ENCODE measurements around the gene MANBA. TPM values are rescaled to one million over a fixed set of nuclear protein-coding genes. Genes with fewer than 3 reads are reported as not detected.
A peak's percentile ranks its signal among the peaks of the same experiment; 100 is the strongest.

Gene MANBA
- total RNA-seq, 2 experiments from 2014 or later = 13.8 to 15.2 TPM

DNA sequence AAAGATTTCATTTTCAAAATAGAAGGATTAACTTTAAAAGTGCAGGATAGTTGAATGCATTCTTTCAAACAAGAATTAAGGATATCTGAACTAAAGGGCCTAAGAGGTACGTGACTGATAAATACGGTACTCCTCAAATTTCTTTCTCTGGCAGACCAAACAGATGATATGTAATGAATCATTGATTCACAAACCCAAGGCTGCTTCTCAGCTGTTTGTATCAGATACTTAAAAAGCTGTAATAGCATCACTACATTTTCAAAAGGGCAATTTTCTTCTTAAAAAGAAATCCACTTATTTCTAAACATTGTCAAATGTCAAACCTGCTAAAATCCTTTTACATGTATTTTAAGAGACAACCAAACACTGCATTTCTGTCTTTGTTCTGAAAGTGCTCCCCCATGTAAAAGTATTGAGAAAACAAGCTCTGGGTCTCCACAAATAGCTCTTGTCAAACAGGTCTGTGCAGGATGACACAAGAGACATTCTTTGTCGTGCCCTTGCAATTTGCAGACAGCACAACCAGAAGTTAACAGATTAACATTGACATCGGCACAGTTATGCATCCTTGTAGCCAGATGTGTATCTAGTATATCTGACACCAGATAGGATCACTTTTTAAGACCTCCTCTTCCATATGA lies 82.0 kb downstream of the MANBA start:
- Mint-ChIP-seq H3K9me3 (no peaks in the 10 kb centered on the region), H3K27ac (no peak overlapping the region), H3K4me3 (no peak overlapping the region), H3K4me1 (no peaks in the 10 kb centered on the region), H3K36me3 (ENCODE audit: low read depth) (peaks cover 7% of the 10 kb centered on the region), H3K27me3 (no peaks in the 10 kb centered on the region)
- DNase-seq = no peak
- ChIA-PET CTCF (interaction anchor here (0.8 kb wide), 1 partner anchor 10 kb away, joined by 3 read pairs; no protein-coding TSS in a partner anchor), POLR2A (no interaction called here)

GRCh38 chr4:102678107-102678506 lies 82.7 kb downstream of the MANBA start:
- DNase-seq = no peak
- Mint-ChIP-seq H3K4me3 (no peak overlapping the region), H3K27ac (no peak overlapping the region), H3K4me1 (no peaks in the 10 kb centered on the region), H3K9me3 (no peaks in the 10 kb centered on the region), H3K36me3 (ENCODE audit: low read depth) (peaks cover 7% of the 10 kb centered on the region), H3K27me3 (no peaks in the 10 kb centered on the region)
- ChIA-PET CTCF (no interaction called here), POLR2A (no interaction called here)

DNA sequence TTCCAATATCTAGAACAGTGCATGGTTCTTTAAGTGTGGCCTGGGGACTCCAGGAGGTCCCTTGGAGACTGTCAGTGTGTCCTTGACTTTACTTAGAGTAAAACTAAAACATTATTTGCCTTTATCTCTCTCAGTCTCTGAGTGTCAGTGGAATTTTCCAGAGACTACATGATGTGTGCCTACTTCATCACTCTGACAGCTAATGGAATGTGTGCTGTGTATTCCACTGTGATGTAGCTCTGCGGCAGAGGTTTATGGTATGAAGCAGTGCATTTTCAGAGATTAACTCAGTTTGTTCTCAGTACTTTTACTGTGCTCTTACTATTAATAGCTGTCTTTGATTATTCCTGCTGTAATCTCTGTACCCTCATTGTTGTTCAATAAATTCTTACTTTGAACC lies 85.6 kb downstream of the MANBA start:
- H3K4me1 Mint-ChIP-seq = no peaks in the 10 kb centered on the region
- DNase-seq = no peak
- H3K36me3 Mint-ChIP-seq (ENCODE audit: low read depth) = peaks cover 3% of the 10 kb centered on the region
- ChIA-PET CTCF (no interaction called here), POLR2A (no interaction called here)
- no peak overlapping the region for H3K4me3 Mint-ChIP-seq
- H3K27me3 Mint-ChIP-seq = no peaks in the 10 kb centered on the region
- no peak overlapping the region for H3K27ac Mint-ChIP-seq
- H3K9me3 Mint-ChIP-seq = no peaks in the 10 kb centered on the region

GRCh38 chr4:102667001-102667400 lies 93.8 kb downstream of the MANBA start:
- H3K4me1 Mint-ChIP-seq = peaks cover 6% of the 10 kb centered on the region
- peaks cover 1% of the 10 kb centered on the region for H3K9me3 Mint-ChIP-seq
- ChIA-PET POLR2A (no interaction called here), CTCF (no interaction called here)
- H3K27ac Mint-ChIP-seq = no peak overlapping the region
- peaks cover 27% of the 10 kb centered on the region for H3K36me3 Mint-ChIP-seq (ENCODE audit: low read depth)
- no peaks in the 10 kb centered on the region for H3K27me3 Mint-ChIP-seq
- no peak overlapping the region for H3K4me3 Mint-ChIP-seq
- no peak for DNase-seq

- H3K27me3 Mint-ChIP-seq = no peaks in the 10 kb centered on the region
- H3K9me3 Mint-ChIP-seq = peaks cover 2% of the 10 kb centered on the region
- H3K4me3 Mint-ChIP-seq = no peak overlapping the region
- H3K4me1 Mint-ChIP-seq = peaks cover 6% of the 10 kb centered on the region
- peaks cover 26% of the 10 kb centered on the region for H3K36me3 Mint-ChIP-seq (ENCODE audit: low read depth)
- ChIA-PET CTCF (interaction anchor here (0.7 kb wide), 1 partner anchor 82 kb away, joined by 3 read pairs; no protein-coding TSS in a partner anchor), POLR2A (no interaction called here)
- no peak overlapping the region for H3K27ac Mint-ChIP-seq
- DNase-seq = no peak
Measured at GRCh38 chr4:102665527-102665926, 95.2 kb downstream of the MANBA start.

GRCh38 chr4:102663073-102663472 lies 97.7 kb downstream of the MANBA start:
- CTCF ChIA-PET = interaction anchor here (0.6 to 1.3 kb wide), 3 partner anchors 10 to 228 kb away, joined by 3 to 4 read pairs (median 3); no protein-coding TSS in a partner anchor
- H3K4me3 Mint-ChIP-seq = no peak overlapping the region

GRCh38 chr4:102657206-102657605 lies 103.6 kb downstream of the MANBA start:
- no peak overlapping the region for H3K4me3 Mint-ChIP-seq
- H3K27ac Mint-ChIP-seq = no peak overlapping the region
- H3K9me3 Mint-ChIP-seq = peaks cover 2% of the 10 kb centered on the region
- peaks cover 2% of the 10 kb centered on the region for H3K36me3 Mint-ChIP-seq (ENCODE audit: low read depth)
- CTCF ChIA-PET = no interaction called here
- no peaks in the 10 kb centered on the region for H3K4me1 Mint-ChIP-seq
- POLR2A ChIA-PET = no interaction called here
- DNase-seq = no peak
- H3K27me3 Mint-ChIP-seq = no peaks in the 10 kb centered on the region

More at GRCh38 chr4:102663073-102663472, 97.7 kb downstream of the MANBA start:
- POLR2A ChIA-PET = no interaction called here
- Mint-ChIP-seq H3K27ac (no peak overlapping the region), H3K9me3 (peaks cover 2% of the 10 kb centered on the region), H3K27me3 (no peaks in the 10 kb centered on the region), H3K36me3 (ENCODE audit: low read depth) (peaks cover 20% of the 10 kb centered on the region), H3K4me1 (peaks cover 6% of the 10 kb centered on the region)
- no peak for DNase-seq

GRCh38 chr4:102647117-102647516 lies 113.7 kb downstream of the MANBA start:
- POLR2A ChIA-PET = no interaction called here
- no peak for DNase-seq
- Mint-ChIP-seq H3K27me3 (no peaks in the 10 kb centered on the region), H3K27ac (no peak overlapping the region), H3K4me1 (peaks cover 6% of the 10 kb centered on the region), H3K4me3 (no peak overlapping the region), H3K9me3 (no peaks in the 10 kb centered on the region), H3K36me3 (ENCODE audit: low read depth) (peaks cover 29% of the 10 kb centered on the region)
- CTCF ChIA-PET = interaction anchor here (0.9 kb wide), 1 partner anchor 13 kb away, joined by 4 read pairs; no protein-coding TSS in a partner anchor

DNA sequence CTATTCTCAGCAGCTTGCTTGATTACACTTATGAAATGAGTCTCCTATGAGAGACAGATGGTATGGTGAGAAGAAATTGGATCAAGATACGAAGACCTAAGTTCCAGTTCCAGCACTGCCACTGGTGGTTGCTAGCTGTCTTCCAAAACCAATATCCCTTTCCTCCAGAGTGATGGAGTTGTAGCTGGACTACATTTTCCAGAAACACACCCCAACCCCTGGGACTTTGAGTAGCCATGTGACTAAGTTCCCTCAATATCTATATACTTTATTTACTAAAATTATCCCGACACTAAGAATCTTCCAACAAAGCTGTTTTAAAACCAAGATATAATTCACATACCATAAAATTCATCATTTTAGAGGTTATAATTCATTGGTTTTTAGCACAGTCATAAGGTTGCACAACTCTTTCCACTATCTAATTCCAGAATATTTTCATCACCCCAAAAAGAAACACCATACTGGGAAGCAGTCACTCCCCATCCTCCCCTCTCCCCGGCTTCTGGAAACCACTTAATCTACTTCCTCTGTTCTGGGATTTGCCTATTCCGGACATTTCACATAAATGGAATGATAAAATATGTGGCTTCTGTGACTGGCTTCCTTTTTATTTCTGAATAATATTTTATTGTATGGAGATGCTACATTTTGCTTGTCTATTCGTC lies 118.0 kb downstream of the MANBA start:
- H3K27me3 Mint-ChIP-seq = no peaks in the 10 kb centered on the region
- no peaks in the 10 kb centered on the region for H3K9me3 Mint-ChIP-seq
- ChIA-PET POLR2A (no interaction called here), CTCF (interaction anchor here (0.6 kb wide), 1 partner anchor 394 kb away, joined by 3 read pairs; no protein-coding TSS in a partner anchor)
- no peak for DNase-seq
- peaks cover 18% of the 10 kb centered on the region for H3K4me1 Mint-ChIP-seq
- H3K4me3 Mint-ChIP-seq = no peak overlapping the region
- peaks cover 25% of the 10 kb centered on the region for H3K36me3 Mint-ChIP-seq (ENCODE audit: low read depth)
- no peak overlapping the region for H3K27ac Mint-ChIP-seq

DNA sequence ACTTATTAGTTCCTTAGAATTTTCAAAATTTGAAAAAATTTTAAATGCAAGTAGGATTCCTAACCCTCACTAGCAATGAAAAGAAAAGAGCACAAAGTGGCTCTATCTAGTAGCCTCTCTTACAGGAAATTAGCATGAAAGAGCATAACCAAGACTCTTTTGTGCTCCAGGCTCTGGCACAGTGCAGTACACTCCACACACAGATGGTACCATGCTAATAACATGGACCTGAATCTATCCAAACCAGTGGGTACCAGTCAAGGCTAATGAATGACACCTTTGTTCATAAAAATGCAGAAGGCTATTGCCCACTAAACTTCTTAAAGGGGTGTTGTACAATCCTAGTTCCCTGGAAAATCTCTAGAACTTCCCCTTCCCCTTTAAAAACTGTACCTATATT lies 119.0 kb downstream of the MANBA start:
- Mint-ChIP-seq H3K4me3 (no peak overlapping the region), H3K27ac (no peak overlapping the region), H3K27me3 (no peaks in the 10 kb centered on the region), H3K9me3 (no peaks in the 10 kb centered on the region), H3K4me1 (peaks cover 18% of the 10 kb centered on the region), H3K36me3 (ENCODE audit: low read depth) (peaks cover 29% of the 10 kb centered on the region)
- POLR2A ChIA-PET = no interaction called here
- DNase-seq = no peak
- CTCF ChIA-PET = no interaction called here

DNA sequence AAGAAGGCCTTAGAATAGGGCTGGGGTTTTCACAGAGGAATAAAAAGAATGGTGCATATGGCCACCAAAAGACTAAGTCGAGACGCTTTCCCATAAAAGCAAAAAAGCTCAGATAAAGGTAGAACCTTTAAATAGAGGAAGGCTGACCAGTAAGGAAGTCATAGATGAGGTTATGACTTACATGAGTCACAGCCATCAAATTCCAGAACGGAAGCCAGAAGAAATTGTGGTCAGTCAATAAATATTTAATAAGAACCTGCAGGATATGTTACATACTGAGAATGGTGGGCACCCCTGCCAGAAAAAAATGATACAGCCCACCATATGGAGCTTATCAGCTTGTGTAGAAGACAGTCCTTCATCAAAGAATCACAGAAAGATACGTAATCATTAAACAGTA lies 120.1 kb downstream of the MANBA start:
- DNase-seq = no peak
- no peak overlapping the region for H3K27ac Mint-ChIP-seq
- H3K36me3 Mint-ChIP-seq (ENCODE audit: low read depth) = peaks cover 29% of the 10 kb centered on the region
- H3K9me3 Mint-ChIP-seq = no peaks in the 10 kb centered on the region
- CTCF ChIA-PET = no interaction called here
- H3K27me3 Mint-ChIP-seq = no peaks in the 10 kb centered on the region
- POLR2A ChIA-PET = no interaction called here
- H3K4me3 Mint-ChIP-seq = no peak overlapping the region
- peaks cover 12% of the 10 kb centered on the region for H3K4me1 Mint-ChIP-seq

DNA sequence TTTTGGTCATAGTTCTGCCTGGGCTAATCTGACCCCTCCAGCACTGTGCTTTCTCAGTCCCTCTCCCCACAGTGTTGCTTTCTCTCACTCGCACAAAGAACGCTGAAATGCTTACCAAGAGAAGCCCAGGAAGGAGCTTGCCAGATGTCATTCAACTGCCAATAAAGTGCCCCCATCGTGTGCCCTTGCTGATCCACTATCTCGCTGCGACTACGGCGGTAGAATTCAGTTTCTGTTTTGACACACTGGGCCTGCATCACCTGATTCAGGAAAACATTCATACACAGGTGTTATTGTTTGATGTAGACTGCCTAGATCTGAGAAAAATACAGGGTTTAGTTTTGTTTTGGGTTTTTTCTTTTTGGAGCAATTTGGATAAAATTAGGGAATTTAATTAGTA lies 121.2 kb downstream of the MANBA start:
- CTCF ChIA-PET = interaction anchor here (0.8 kb wide), 2 partner anchors 10 to 21 kb away, joined by 3 read pairs; no protein-coding TSS in a partner anchor

GRCh38 chr4:102638621-102639020 lies 122.1 kb downstream of the MANBA start:
- Mint-ChIP-seq H3K36me3 (ENCODE audit: low read depth) (peaks cover 31% of the 10 kb centered on the region), H3K4me1 (peaks cover 15% of the 10 kb centered on the region), H3K27me3 (no peaks in the 10 kb centered on the region), H3K9me3 (no peaks in the 10 kb centered on the region), H3K27ac (peak overlapping the region; percentile 68), H3K4me3 (no peak overlapping the region)
- CTCF ChIA-PET = no interaction called here
- POLR2A ChIA-PET = no interaction called here
- no peak for DNase-seq

More for the DNA sequence above, 121.2 kb downstream of the MANBA start:
- Mint-ChIP-seq H3K4me3 (peak overlapping the region; percentile 39), H3K4me1 (peaks cover 14% of the 10 kb centered on the region), H3K27ac (peak overlapping the region; percentile 73), H3K27me3 (no peaks in the 10 kb centered on the region), H3K9me3 (no peaks in the 10 kb centered on the region), H3K36me3 (ENCODE audit: low read depth) (peaks cover 33% of the 10 kb centered on the region)
- peak; percentile 22 for DNase-seq
- POLR2A ChIA-PET = no interaction called here

All from activated CD4-positive, alpha-beta T cell treated with anti-CD3 and anti-CD28 coated beads, Interleukin-2, amount 10 ng/mL, durations not matched to agents 7 days and 5 days (primary cell).